ENCODE measurements around the gene PTPN14.

PTPN14 gene

GRCh38 chr1:214449371-214449770 is 102.0 kb downstream of the PTPN14 start:
- DNase-seq, result no peak

DNA sequence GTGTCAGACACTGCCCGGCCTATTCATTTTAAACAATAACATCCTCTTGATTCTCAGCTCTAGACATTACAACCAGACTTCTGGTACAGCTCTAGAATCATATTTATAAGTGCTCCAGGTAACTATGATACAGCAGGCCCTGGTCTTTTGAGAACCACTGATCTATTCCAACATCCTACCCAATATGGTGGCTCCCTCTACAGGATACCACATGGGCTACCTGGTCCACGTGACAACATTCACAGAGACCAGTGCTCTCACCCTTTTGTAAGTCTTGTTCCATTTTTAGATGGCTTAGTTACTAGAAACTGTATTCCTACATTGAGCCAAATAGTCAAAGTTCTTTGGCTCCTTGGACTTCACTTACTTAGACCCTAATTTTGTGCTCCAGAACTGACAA is 102.9 kb downstream of the PTPN14 start:
- no peak for DNase-seq

DNA sequence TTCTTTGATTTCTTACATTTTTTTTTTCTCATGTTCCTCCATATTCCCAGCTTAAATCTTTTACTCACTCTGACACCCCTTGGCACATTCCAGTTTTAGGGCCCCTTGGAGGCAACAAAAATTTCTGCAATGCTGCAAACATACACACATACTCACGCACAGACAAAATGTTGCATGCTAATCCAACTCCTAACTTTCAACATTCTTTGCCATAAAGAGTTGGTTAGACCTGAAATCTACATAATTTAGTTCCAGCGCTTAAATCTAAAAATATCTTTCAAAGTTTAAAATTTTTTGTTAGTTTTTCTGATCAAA is 103.9 kb downstream of the PTPN14 start:
- DNase-seq, result no peak

GRCh38 chr1:214446772-214447556 is 104.4 kb downstream of the PTPN14 start:
- no peak for DNase-seq

- DNase-seq, result no peak
These were observed 105.4 kb downstream of the PTPN14 start for GRCh38 chr1:214445831-214446614.

DNA sequence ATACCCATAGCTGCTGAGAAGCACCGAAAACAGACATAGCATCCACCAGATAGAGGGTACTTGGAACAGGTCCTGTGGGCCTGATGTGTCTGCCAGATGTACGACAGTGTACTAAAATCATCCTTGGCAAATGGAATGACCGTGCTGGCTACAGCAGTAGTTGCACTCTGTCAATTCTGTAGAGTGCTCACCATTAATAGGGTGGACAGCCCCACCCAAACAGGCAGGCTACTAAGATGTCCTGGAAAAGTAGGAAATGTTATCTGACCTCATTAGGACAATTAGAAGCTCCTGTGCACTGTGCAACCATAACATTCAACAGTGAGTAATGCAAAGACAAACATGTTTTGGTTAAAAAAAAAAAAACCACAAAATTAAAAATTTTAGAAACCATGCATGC is 106.2 kb downstream of the PTPN14 start:
- no peak for DNase-seq

DNA sequence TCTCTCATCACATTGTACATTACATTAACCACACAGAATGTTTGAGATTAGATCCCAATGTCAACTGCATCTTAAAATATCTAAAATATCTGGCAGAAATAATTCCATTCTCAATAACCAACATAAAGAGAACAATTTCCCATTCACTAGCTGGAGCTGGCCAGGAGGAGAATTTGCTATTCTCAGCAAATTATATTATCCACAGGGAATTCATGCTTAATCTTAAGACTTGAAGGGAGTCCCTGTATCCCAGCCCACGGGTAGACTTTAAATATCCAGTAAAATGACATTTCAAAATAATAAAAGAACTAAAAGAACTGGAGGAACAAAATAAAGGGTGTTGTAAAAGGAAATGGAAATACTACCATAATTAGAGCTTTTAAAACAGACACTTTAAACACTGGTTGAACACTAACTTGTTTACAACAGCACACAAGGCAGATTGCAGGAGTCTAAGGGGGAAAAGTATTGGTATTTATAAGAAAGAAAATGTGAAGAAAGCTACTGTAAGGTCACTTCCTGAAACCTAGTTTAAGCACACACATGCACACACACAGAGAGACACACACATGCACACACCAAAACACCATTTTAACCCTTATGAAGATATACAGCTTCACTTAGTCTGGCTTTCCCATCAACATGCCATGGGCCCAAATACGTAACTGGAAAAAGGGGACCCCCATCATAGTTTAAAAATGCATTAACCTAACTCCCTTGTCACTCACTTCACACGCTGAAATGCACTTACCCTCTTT is 107.0 kb downstream of the PTPN14 start:
- no peak for DNase-seq

DNA sequence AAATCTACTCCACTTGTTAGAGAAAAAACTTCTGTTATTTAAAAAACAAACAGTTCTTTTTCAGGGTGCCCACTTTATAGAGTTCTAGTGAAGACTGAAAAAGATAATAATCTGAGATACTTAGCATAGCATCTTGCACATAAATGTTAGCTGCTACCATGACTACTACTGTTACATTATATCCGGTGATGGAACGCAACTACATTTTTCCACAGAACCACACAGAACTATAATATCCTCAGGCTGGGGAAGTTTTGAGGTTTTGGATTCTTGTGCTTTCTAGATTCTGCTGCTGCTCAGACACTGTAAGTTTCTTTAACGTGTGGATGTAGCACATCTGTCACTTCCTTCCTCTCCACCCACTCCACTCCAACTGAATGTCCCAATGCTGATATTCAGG is 110.3 kb downstream of the PTPN14 start:
- DNase-seq, result no peak

- no peak for DNase-seq
These were observed 111.0 kb downstream of the PTPN14 start for GRCh38 chr1:214440219-214440965.

GRCh38 chr1:214439352-214440119 is 111.9 kb downstream of the PTPN14 start:
- DNase-seq, result peak; percentile 65

DNA sequence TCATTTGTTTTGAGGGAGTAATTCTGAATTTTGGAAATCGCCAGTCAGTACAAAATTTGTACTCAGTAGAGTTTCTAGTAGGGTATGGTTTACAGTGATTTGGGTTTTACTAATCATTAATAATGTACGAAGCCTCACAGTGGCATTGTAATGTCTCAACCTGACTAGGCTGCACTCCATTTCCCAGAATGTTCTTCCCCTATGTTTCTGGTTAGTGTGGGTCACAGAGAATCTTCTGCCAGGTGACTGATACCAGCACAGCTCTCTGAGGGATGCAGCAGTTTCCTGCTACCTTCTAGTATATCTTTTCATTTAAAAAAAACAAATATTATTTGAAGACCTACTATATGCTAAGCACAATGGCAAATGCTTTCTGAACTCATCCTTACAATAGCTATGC is 112.9 kb downstream of the PTPN14 start:
- DNase-seq, result no peak

- no peak for DNase-seq
These were observed 113.3 kb downstream of the PTPN14 start for GRCh38 chr1:214438075-214438474.

DNA sequence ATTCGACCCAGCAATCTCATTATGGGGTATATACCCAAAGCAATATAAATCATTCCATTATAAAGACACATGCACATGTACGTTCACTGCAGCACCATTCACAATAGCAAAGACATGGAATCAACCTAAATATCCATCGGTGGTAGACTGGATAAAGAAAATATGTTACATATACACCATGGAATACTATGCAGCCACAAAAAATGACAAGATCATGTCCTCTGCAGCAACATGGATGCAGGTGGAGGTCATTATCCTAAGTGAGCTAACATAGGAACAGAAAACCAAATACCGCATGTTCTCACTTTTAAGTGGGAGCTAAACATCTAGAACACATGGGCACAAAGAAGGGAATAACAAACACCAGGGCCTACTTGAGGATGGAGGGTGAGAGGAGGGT is 115.5 kb downstream of the PTPN14 start:
- DNase-seq, result no peak

DNA sequence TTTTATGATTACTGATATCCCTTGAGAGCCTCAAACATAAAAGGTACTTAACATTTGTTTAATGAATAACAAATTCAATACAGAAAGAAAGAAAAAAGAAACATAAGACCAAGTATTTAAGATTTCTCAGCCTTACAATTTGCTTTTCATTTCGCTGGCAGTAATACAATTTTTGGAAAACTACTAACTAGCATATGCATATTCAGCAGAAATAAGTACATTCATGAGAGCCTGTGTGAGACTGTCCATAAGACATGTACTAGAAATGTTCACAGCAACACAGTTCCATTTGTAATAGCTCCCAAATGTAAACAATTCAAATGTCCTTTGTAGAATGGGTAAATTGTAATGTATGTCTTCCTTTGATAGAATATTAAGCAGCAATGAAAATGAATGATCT is 119.2 kb downstream of the PTPN14 start:
- DNase-seq, result no peak

DNA sequence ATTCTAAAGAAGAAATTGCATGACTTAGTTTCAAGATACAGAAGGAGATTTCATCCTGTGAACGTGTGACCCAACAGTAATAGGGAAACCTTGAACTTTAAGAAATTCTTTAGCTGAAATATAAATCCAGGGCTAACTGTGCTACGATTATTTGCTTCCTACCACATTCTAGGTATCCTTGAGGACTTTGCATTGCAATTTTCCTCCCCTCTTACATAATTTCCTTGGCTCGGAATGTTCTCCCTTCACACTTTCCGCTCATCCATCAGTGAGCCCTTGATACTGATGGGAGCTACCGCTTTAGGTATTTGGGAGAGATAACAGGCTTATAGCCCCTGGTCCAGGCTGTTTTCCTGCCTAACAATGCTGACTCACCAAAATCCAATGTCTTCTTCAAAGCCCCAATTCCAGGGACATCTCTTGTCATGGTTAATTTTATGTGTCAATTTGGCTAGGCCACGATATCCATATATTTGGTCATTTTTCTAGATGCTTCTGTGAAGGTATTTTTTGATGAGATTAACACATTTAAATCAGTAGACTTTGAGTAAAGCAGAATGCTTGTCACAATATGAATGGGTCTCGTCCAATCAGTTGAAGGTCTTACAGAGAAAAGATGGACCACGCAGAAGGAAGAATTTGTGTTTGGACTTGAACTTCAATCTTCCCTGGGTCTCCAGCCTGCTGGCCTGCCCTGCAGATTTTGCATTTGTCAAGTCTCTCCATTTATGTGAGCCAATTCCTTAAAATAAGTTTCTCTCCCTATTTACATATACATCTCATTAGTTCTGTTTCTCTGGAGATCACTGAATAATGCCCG is 121.2 kb downstream of the PTPN14 start:
- no peak for DNase-seq

GRCh38 chr1:214427871-214428277 is 123.5 kb downstream of the PTPN14 start:
- DNase-seq, result peak; percentile 68

DNA sequence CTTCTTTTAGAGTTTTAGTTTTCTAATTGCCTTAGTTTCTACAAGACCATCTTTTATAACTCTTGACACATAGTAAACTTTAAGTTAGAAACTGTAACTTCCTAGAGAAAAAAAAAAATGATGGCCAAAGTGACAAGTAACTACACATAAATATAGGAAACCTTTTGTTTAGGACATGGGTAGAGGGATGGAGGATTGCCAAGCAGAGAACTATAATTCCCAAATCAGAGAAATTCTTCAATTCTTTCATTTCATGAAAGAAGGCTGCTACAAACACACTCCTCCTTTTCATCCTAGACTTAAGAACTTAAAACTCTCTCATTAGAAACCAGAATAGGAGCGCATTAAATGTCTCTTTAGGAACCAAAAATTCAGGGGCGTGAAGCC is 125.0 kb downstream of the PTPN14 start:
- DNase-seq, result no peak

DNA sequence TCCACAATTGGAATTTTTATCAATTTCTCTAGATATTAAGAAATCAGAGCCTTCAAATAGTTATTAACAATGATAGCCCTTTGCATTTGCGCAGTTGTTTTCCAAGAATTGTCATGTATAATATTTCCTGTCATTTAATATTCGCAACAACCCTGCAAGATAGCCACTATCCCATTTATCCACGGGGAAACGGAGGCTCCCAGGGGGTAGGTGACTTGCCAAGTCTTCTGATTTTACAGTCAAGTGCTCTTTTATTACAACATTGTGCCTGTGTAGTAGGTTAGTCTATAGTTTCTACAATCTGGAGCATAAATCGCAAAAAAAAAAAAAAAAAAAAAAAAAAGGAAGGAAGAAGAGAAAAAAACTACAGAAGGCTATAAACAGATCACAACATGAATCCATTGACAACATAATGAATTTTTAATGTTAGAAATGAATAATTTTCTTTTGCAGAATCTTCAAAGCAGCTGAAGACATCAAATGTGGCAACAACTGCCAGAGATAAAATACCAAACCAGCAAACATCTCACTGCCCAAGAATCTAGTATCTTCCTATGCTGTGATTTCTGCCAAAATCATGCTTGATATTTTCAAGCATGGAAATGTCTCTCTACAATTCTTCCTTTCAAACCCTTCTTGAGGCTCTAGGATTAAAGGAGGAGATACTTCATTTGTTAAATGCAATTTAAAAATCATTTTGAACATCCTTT is 125.5 kb downstream of the PTPN14 start:
- no peak for DNase-seq

GRCh38 chr1:214425101-214425500 is 126.3 kb downstream of the PTPN14 start:
- no peak for DNase-seq

- DNase-seq, result no peak
These were observed 128.4 kb downstream of the PTPN14 start for GRCh38 chr1:214423045-214423444.
